ENCODE results near the gene PPP2R2B.

- no peak for TF ChIP-seq CTCF (IDR thresholded peaks at IDR 0.05)
- no peak for TF ChIP-seq POLR2A (IDR thresholded peaks at IDR 0.05)
Measured at GRCh38 chr5:146894753-146895521, 16.4 kb upstream of the PPP2R2B start.
